Activated naive CD4-positive, alpha-beta T cell treated with anti-CD3 and anti-CD28 coated beads, Interleukin-2, amount 50 U/mL, for 72 hours (primary cell): ENCODE measurements around the gene UBQLNL. TPM values are rescaled to one million over a fixed set of nuclear protein-coding genes. Genes with fewer than 3 reads are reported as not detected.

ENCODE experiments used
- ATAC-seq, 2 donors: fragments of 150-1000 bp; cut with Tn5 transposase; 2 replicates each; pipeline ENCODE4 v1.10.0; 2021; ENCODE audit warnings: mild to moderate bottlenecking in 2 of 2, moderate library complexity in 2 of 2
- DNase-seq, 2 donors: peaks; one replicate each; pipeline ENCODE4 v3.0.0; 2021 to 2022; ENCODE audit warnings: low spot score in 2 of 2
- H3K27ac Mint-ChIP-seq, 2 donors: one replicate each; pipeline ENCODE4 v1.8.0; 2022; ENCODE audit warnings: mild to moderate bottlenecking in 2 of 2, mixed read lengths in 2 of 2
- H3K36me3 Mint-ChIP-seq, 2 donors: one replicate each; pipeline ENCODE4 v1.8.0; 2022; ENCODE audit warnings: mixed read lengths in 2 of 2
- H3K9me3 Mint-ChIP-seq, 2 donors: one replicate each; pipeline ENCODE4 v1.8.0; 2022; ENCODE audit warnings: mixed read lengths in 2 of 2
- total RNA-seq, 2 donors: library from RNA; stranded (reverse); gene quantifications; one replicate each; pipeline ENCODE4 v1.2.3, GENCODE V29; 2022

Gene UBQLNL
- total RNA-seq, 2 donors from 2014 or later, result 0.21 to 0.32 TPM

DNA sequence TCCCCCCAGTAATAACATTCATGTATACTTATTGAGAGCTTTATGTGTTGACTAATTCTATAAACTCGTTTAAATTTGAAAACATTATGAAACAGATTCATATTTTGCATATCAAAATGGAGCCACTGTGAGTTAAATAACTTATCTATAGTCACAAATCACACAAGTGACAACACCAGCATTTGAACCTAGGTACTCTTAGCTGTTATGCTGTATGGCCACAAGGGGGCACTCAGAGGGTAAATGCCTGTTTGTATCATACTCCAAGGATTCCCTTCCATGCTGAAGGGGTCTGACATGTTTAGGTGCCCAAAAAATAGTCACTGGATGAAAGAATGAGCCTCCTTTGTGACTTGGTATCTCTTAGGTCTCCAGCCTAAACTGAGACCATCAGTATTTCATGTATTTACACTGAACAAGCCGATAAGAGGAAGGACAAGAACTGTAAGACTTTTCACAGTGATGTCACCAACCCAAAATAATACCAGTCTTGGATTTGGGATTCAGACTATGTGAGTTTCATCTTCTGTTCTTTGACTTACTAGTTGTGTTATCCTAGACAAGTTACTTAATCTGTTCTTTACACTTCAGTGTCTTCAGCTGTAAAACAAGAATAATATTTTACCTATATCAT is 40.2 kb downstream of the UBQLNL start:
- no peaks in the 10 kb centered on the region for H3K9me3 Mint-ChIP-seq
- no peak overlapping the region for H3K27ac Mint-ChIP-seq
- DNase-seq, result peak in 1 of 2 donors; percentile 38
- ATAC-seq, result peak; percentile 58 to 62
- H3K36me3 Mint-ChIP-seq, result no peaks in the 10 kb centered on the region

DNA sequence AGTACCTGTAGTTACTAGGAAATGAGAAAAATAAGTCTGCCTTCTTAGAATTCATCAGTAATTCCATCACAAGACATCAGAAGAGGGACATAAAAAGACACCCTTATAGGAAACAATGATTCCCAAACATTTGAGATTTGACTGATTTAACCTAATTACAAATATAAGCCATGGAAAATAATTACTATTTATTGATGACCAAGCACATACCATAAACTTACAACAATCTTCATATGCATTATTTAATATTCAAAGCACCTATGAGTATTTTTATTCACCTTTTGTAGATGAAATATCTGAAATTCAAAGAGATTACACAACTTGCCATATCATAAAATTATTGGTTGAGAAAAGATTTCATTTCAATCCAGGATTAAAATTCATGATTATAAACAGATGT is 42.6 kb downstream of the UBQLNL start:
- Mint-ChIP-seq H3K36me3 (no peaks in the 10 kb centered on the region), H3K27ac (no peak overlapping the region), H3K9me3 (no peaks in the 10 kb centered on the region)
- DNase-seq (no peak), ATAC-seq (no peak)

DNA sequence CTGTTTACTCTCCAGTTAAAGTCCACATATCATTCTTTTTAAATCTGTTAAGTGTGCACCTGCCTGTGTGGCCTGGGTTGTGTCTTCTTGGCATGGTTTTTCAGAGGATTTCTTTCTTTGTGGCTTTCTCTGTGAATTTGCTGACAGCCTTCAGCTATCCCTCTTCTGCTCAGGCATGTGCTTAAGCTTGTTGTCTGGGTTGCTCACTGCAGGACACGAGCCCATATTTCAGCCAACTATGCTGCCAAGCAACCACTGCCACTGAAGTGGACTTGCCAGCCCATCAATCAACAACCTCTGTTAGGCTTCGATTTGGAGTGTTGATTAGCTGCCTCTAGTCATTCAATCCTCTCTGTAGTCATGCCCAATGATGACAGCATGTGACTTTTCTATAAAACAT is 49.0 kb downstream of the UBQLNL start:
- no peak for ATAC-seq
- Mint-ChIP-seq H3K36me3 (no peaks in the 10 kb centered on the region), H3K27ac (no peak overlapping the region), H3K9me3 (no peaks in the 10 kb centered on the region)
- no peak for DNase-seq

Other genes with a start within 250 kb of the UBQLNL start
- not detected for gene HBE1, start 246.8 kb downstream of the UBQLNL start, total RNA-seq
- gene OR51B4, start 214.8 kb downstream of the UBQLNL start, total RNA-seq, result not detected
- not detected for gene OR51B2, start 192.4 kb downstream of the UBQLNL start, total RNA-seq
- under 1 TPM in 1 of 2 donors, not detected in 1; 0.34 TPM for gene OR51B5, start 173.2 kb downstream of the UBQLNL start, total RNA-seq
- gene OR51B6, start 165.2 kb downstream of the UBQLNL start, total RNA-seq, result not detected
- not detected for gene OR51M1, start 132.9 kb downstream of the UBQLNL start, total RNA-seq
- gene OR51Q1, start 94.6 kb downstream of the UBQLNL start, total RNA-seq, result not detected
- gene OR51I1, start 75.2 kb downstream of the UBQLNL start, total RNA-seq, result not detected
- gene OR51I2, start 67.4 kb downstream of the UBQLNL start, total RNA-seq, result not detected
- not detected for gene OR52D1, start 28.0 kb downstream of the UBQLNL start, total RNA-seq
- gene UBQLN3, start 6.7 kb downstream of the UBQLNL start, total RNA-seq, result under 1 TPM; 0.10 to 0.25 TPM
- gene OR52H1, start 31.8 kb upstream of the UBQLNL start, total RNA-seq, result under 1 TPM in 1 of 2 donors, not detected in 1; 0.23 TPM
- not detected for gene OR52B6, start 64.2 kb upstream of the UBQLNL start, total RNA-seq
- gene TRIM6, start 79.9 kb upstream of the UBQLNL start, total RNA-seq, result 1 to 10 TPM in 1 of 2 donors, under 1 TPM in 1; 0.80 to 1.6 TPM
- gene TRIM34, start 108.3 kb upstream of the UBQLNL start, total RNA-seq, result 10 to 100 TPM; 10.9 to 12.0 TPM
- 10 to 100 TPM; 30.2 to 31.9 TPM for gene TRIM5, start 168.4 kb upstream of the UBQLNL start, total RNA-seq
- gene TRIM22, start 173.1 kb upstream of the UBQLNL start, total RNA-seq, result 100 to 1,000 TPM; 151 to 228 TPM
- gene OR56B1, start 219.7 kb upstream of the UBQLNL start, total RNA-seq, result under 1 TPM; 0.48 to 0.93 TPM
- 1 to 10 TPM in 1 of 2 donors, under 1 TPM in 1; 0.41 to 1.3 TPM for gene OR52N4, start 237.5 kb upstream of the UBQLNL start, total RNA-seq